Stomach (tissue), 9 donors: ENCODE measurements around the gene EME1. TPM values are rescaled to one million over a fixed set of nuclear protein-coding genes. Genes with fewer than 3 reads are reported as not detected.
A peak's percentile ranks its signal among the peaks of the same experiment; 100 is the strongest.

ENCODE experiments used
- DNase-seq, 2 donors: peaks; one replicate each; pipeline versions ENCODE4 v3.0.0 to v3.0.0-alpha.2; 2013 to 2019
- H3K27ac ChIP-seq, 5 donors: fragments of 200-600 bp in 4 of 5; sonication (generic) in 4 of 5; one replicate each; pipeline ENCODE4 v1.5.1; 2013 to 2019; ENCODE audit warnings: mild to moderate bottlenecking in 1 of 5, moderate library complexity in 1 of 5
- H3K27me3 ChIP-seq, 3 donors: fragments of 200-600 bp; sonication (generic); one replicate each; pipeline ENCODE4 v1.5.1; 2017 to 2019; ENCODE audit warnings: mixed run types in 1 of 3
- H3K36me3 ChIP-seq, 4 donors: fragments of 200-600 bp; sonication (generic); 1 replicate in 3 of 4; 2 replicates in 1 of 4; pipeline ENCODE4 v1.5.1; 2016 to 2019
- H3K4me1 ChIP-seq, 4 donors: fragments of 200-600 bp; sonication (generic); one replicate each; pipeline ENCODE4 v1.5.1; 2016 to 2019
- H3K4me3 ChIP-seq, 4 donors: fragments of 200-600 bp; sonication (generic) in 3 of 4; one replicate each; pipeline ENCODE4 v1.5.1; 2016 to 2019; ENCODE audit warnings: mild to moderate bottlenecking in 1 of 4
- H3K9me3 ChIP-seq, 4 donors: fragments of 200-600 bp; sonication (generic); one replicate each; pipeline ENCODE4 v1.5.1; 2016 to 2019
- CTCF ChIP-seq, 7 experiments: fragments of 450-650 bp in 4 of 7; fragments of 200-600 bp in 3 of 7; sonication (generic) in 3 of 7; IDR thresholded peaks; one replicate each; pipeline ENCODE4 v1.5.1; 2016 to 2019; ENCODE audit warnings: antibody characterized with exemption in 7 of 7, control low read depth in 2 of 7, mild to moderate bottlenecking in 1 of 7
- EP300 ChIP-seq: sonication (generic); formaldehyde crosslinking; IDR thresholded peaks from one replicate; pipeline ENCODE4 v1.6.1; 2017; ENCODE audit warnings: antibody characterized with exemption
- POLR2A ChIP-seq, 4 donors: fragments of 450-650 bp; IDR thresholded peaks; one replicate each; pipeline ENCODE4 v1.6.1; 2016; ENCODE audit warnings: antibody characterized with exemption in 4 of 4, control low read depth in 2 of 4, mild to moderate bottlenecking in 1 of 4, moderate library complexity in 1 of 4
- POLR2AphosphoS5 ChIP-seq, 3 donors: sonication (generic); formaldehyde crosslinking; IDR thresholded peaks; one replicate each; pipeline ENCODE4 v1.6.1; 2016; ENCODE audit warnings: antibody characterized with exemption in 3 of 3
- WGBS, 5 donors: extraction: QIAGEN DNeasy Blood & Tissue Kit in 3 of 5; methylation state at CpG; one replicate each; pipeline versions ENCODE4 v1.1.5 to v1.1.7; 2013 to 2018; 5-methylcytosine and 5-hydroxymethylcytosine counted together
- intact Hi-C: fragments of 100-400 bp; cut with DNase I; formaldehyde crosslinking; loops from one replicate; pipeline ENCODE4 v1.15.1; 2023; ENCODE audit warnings: low total_unique reads
- polyA plus RNA-seq, 3 donors: library from polyadenylated mRNA; stranded (reverse); fragments of 200-250 nt; gene quantifications; one replicate each; pipeline ENCODE4 v1.2.3, GENCODE V29; 2013
- total RNA-seq, 5 donors: library from RNA; depleted of rRNA; stranded (reverse); fragments of >200 nt; gene quantifications; one replicate each; pipeline versions ENCODE4 v1.1.0 to v1.2.3, GENCODE V29; 2014 to 2016
- donor health status: healthy with polysubstance abuse.
- donor health status: Bipolar disorder and iron deficiency.
- donor health status: healthy.

EME1 gene
- total and polyA plus RNA-seq, 8 donors: 0.87 to 15.8 (median 2.6) TPM; not detected in 2

- intact Hi-C loops: no loop called here
- H3K27me3 ChIP-seq: no peaks in the 10 kb centered on the region
- DNase-seq: peak in 1 of 2 donors; percentile 15
- TF ChIP-seq CTCF (IDR thresholded peaks at IDR 0.05) (no peak), POLR2A (IDR thresholded peaks at IDR 0.05) (no peak), EP300 (no peak), POLR2AphosphoS5 (IDR thresholded peaks at IDR 0.05) (no peak)
- H3K9me3 ChIP-seq: no peaks in the 10 kb centered on the region
- peak overlapping the region in 2 of 5 donors; percentile 5 to 20 for H3K27ac ChIP-seq
- WGBS, 5 donors: 90 to 94% (median 92%) methylated on average over 12 of the region's 12 CpGs
- H3K36me3 ChIP-seq: peaks cover 64 to 96% (median 93%) of the 10 kb centered on the region in 4 donors
- H3K4me1 ChIP-seq: peaks cover 24 to 69% (median 47%) of the 10 kb centered on the region in 4 donors
- no peak overlapping the region for H3K4me3 ChIP-seq
These were observed 16.0 kb upstream of the EME1 start for GRCh38 chr17:50356892-50357510.

DNA sequence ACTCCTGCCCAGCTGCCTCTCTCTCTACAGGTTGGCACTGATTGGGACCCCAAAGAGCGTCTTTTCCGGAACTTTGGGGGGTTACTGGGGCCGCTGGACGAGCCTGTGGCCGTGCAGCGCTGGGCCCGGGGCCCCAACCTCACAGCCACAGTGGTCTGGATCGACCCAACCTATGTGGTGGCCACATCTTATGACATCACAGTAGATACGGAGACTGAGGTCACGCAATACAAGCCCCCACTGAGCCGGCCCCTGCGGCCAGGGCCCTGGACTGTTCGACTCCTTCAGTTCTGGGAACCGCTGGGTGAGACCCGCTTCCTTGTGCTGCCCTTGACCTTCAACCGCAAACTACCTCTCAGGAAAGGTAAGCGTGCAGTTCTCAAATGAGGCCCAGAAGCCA is 14.9 kb upstream of the EME1 start:
- H3K9me3 ChIP-seq: no peaks in the 10 kb centered on the region
- DNase-seq: no peak
- no peak overlapping the region for H3K4me3 ChIP-seq
- 81 to 95% (median 90%) methylated on average over 12 to 17 of the region's 17 CpGs for WGBS, 5 donors
- peaks cover 22 to 66% (median 45%) of the 10 kb centered on the region in 4 donors for H3K4me1 ChIP-seq
- peaks cover 62 to 85% (median 82%) of the 10 kb centered on the region in 4 donors for H3K36me3 ChIP-seq
- intact Hi-C loops: no loop called here
- H3K27me3 ChIP-seq: no peaks in the 10 kb centered on the region
- TF ChIP-seq CTCF (IDR thresholded peaks at IDR 0.05): no peak
- no peak for TF ChIP-seq EP300
- peak overlapping the region in 3 of 5 donors; percentile 3 to 73 (median 38) for H3K27ac ChIP-seq

DNA sequence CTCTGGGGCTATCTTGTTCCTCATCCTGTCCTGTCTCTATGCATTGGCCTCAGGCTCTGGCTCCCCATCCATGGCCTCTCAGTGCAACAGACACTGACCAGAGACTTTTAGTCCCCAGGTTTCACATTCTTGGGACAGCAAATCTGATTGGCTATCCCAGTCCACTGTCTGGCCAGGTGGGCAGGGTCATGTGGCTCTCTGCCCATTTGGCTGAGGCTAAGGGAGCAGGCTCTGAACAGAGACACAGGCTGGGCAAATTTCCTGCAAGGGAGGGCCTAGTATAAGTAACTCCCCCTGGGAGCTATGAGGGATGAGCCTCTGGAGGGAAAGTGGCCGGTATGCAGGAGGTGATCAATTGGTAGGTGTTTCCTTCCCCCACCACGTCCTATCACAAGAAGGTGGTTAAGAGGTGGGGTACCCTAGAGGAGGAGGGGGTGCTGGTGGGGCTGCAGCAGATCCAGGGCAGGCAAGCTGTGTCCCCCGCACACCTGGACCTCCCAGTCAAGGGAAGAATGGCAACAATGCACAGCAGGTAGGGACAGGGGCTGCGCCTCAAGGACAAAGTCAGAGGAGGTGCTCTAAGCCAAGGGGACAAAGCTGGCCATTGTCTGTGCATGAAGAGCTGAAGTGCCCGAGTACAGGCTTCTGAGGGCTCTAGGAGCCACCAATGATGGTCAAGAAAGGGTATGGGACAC is 13.9 kb upstream of the EME1 start:
- Histone ChIP-seq H3K36me3 (peaks cover 59 to 75% (median 72%) of the 10 kb centered on the region in 4 donors), H3K27me3 (no peaks in the 10 kb centered on the region), H3K4me3 (no peak overlapping the region), H3K4me1 (peaks cover 32 to 66% (median 47%) of the 10 kb centered on the region in 4 donors), H3K27ac (peak overlapping the region; percentile 16 to 73 (median 53)), H3K9me3 (no peaks in the 10 kb centered on the region)
- TF ChIP-seq POLR2A (IDR thresholded peaks at IDR 0.05) (no peak), EP300 (no peak), CTCF (IDR thresholded peaks at IDR 0.05) (no peak), POLR2AphosphoS5 (IDR thresholded peaks at IDR 0.05) (no peak)
- WGBS, 5 donors: 50 to 69% (median 62%) methylated on average over 4 to 5 of the region's 5 CpGs
- peak in 1 of 2 donors; percentile 85 for DNase-seq
- intact Hi-C loops: no loop called here

- H3K4me3 ChIP-seq: no peak overlapping the region
- no peaks in the 10 kb centered on the region for H3K9me3 ChIP-seq
- intact Hi-C loops: loop anchor here (10.0 kb wide), 1 partner anchor 115 kb away; the partner anchor contains the start of gene RSAD1
- no peaks in the 10 kb centered on the region for H3K27me3 ChIP-seq
- TF ChIP-seq CTCF (IDR thresholded peaks at IDR 0.05) (no peak), POLR2AphosphoS5 (IDR thresholded peaks at IDR 0.05) (no peak), EP300 (no peak), POLR2A (IDR thresholded peaks at IDR 0.05) (no peak)
- peak overlapping the region in 4 of 5 donors; percentile 48 to 73 (median 56) for H3K27ac ChIP-seq
- H3K4me1 ChIP-seq: peaks cover 28 to 64% (median 45%) of the 10 kb centered on the region in 4 donors
- 56 to 79% (median 65%) methylated on average over 6 to 14 of the region's 14 CpGs for WGBS, 5 donors
- peaks cover 50 to 70% (median 65%) of the 10 kb centered on the region in 4 donors for H3K36me3 ChIP-seq
- DNase-seq: no peak
These were observed 13.0 kb upstream of the EME1 start for GRCh38 chr17:50359998-50360461.
